ENCODE measurements around the gene SELPLG. TPM values are rescaled to one million over a fixed set of nuclear protein-coding genes. Genes with fewer than 3 reads are reported as not detected.

SELPLG gene
- total and polyA plus RNA-seq, 8 donors, result 1.2 to 6.1 (median 3.0) TPM

DNA sequence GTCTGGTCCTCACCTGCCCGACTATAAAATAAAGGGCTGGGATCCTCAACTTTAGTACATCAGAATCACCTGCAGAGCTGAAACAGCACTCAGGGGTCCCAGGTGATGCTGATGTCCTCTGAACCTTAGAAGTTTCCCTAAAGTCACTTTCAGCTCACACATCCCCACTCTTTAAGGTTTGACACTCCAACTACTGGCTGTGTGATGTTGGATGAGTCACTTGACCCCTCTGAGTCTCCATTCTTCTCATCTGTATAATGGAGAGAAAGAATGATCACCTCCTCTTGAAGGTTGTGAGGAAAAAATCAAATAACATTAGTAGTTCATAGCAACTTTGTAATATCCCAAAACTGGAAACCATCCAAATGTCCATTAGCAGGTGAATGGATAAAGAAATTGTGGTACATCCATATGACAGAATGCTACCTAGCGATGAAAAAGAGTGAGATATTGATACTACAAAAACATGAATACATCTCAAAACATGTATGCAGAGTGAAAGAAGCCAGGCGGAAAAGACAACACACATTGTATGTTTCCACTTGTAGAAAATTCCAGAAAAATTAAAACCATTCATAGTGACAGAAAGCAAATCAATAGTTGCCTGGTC lies 49.1 kb downstream of the SELPLG start:
- no peaks in the 10 kb centered on the region for H3K4me1 ChIP-seq
- H3K4me3 ChIP-seq, result no peak overlapping the region
- no peak for DNase-seq
- no peak for TF ChIP-seq POLR2A (IDR thresholded peaks at IDR 0.05)
- H3K9me3 ChIP-seq, result no peaks in the 10 kb centered on the region
- H3K27ac ChIP-seq, result no peak overlapping the region
- intact Hi-C loops (cut with DNase I; ENCODE audit: low total_unique reads), result no loop called here
- H3K27me3 ChIP-seq, result peaks cover 0 to 16% (median 0%) of the 10 kb centered on the region in 3 donors
- no peaks in the 10 kb centered on the region for H3K36me3 ChIP-seq
- WGBS, 5 donors, result 72 to 79% (median 76%) methylated on average over 3 of the region's 3 CpGs

DNA sequence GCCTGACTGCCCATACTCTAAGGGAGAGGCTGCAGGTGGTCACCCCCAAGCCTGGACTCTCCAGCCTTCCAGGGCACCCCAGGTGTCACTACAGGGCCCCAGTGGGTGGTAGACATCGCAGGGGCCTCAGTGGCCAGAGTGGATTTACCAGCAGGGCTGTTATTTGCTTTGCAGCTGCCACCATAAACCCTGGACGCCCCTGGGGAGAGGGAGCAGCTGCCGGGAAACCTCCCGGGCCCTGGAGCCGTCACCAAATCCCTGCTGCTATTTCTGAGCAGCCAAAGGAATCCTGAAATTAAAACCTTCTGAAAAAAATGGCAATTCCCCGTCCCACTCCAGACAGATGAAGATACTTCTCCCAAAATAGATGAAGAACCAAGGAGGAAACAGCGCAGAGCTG lies 49.7 kb downstream of the SELPLG start:
- WGBS, 5 donors, result 32 to 51% (median 40%) methylated on average over 3 to 7 of the region's 7 CpGs
- Histone ChIP-seq H3K27ac (no peak overlapping the region), H3K27me3 (peaks cover 0 to 10% (median 0%) of the 10 kb centered on the region in 3 donors), H3K9me3 (no peaks in the 10 kb centered on the region), H3K4me3 (no peak overlapping the region), H3K4me1 (no peaks in the 10 kb centered on the region), H3K36me3 (no peaks in the 10 kb centered on the region)
- no peak for TF ChIP-seq POLR2A (IDR thresholded peaks at IDR 0.05)
- TF ChIP-seq, protein P1, sequence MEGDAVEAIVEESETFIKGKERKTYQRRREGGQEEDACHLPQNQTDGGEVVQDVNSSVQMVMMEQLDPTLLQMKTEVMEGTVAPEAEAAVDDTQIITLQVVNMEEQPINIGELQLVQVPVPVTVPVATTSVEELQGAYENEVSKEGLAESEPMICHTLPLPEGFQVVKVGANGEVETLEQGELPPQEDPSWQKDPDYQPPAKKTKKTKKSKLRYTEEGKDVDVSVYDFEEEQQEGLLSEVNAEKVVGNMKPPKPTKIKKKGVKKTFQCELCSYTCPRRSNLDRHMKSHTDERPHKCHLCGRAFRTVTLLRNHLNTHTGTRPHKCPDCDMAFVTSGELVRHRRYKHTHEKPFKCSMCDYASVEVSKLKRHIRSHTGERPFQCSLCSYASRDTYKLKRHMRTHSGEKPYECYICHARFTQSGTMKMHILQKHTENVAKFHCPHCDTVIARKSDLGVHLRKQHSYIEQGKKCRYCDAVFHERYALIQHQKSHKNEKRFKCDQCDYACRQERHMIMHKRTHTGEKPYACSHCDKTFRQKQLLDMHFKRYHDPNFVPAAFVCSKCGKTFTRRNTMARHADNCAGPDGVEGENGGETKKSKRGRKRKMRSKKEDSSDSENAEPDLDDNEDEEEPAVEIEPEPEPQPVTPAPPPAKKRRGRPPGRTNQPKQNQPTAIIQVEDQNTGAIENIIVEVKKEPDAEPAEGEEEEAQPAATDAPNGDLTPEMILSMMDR (IDR thresholded peaks at IDR 0.05), result no peak
- no peak for TF ChIP-seq EP300 (IDR thresholded peaks at IDR 0.05)
- TF ChIP-seq POLR2AphosphoS5 (IDR thresholded peaks at IDR 0.05), result no peak
- DNase-seq, result no peak
- intact Hi-C loops (cut with DNase I; ENCODE audit: low total_unique reads), result no loop called here

DNA sequence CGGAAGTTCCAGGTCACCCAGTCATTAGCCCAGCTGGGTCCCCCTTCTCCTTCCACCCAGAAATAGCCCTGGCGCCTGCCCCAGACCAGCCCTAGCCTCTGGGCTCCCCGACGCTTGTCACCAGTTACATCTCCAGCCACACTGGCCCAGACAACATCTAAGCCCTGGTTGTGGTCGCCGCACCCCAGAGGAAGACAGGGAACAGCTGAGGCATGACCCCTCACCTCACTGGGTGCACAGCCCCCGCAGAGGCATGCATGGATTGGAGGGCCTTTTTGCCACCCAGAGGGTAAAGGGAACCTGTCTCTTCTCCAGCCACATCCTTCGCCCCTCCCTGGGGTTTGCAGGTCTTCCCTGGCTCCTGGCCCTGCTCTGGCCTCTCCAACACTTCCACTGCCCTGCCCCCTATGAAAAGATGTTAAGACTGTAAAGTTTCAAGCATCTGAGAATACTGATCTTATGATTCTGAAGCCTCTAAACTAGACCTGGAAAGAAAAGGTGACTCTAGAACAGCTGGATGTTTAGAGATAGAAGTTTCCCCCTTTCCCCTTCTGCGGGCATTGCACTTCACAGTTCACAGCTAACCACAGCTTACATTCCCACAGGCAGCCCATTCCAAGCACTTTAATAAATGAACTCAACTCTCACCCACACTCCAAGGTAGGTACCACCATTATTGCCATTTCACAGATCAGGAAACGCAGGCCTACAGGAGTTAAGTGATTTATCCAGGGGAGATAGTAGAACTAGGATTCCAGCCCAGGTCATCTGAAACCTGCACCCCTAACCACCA lies 50.5 kb downstream of the SELPLG start:
- 75 to 87% (median 80%) methylated on average over 7 to 10 of the region's 10 CpGs for WGBS, 5 donors

DNA sequence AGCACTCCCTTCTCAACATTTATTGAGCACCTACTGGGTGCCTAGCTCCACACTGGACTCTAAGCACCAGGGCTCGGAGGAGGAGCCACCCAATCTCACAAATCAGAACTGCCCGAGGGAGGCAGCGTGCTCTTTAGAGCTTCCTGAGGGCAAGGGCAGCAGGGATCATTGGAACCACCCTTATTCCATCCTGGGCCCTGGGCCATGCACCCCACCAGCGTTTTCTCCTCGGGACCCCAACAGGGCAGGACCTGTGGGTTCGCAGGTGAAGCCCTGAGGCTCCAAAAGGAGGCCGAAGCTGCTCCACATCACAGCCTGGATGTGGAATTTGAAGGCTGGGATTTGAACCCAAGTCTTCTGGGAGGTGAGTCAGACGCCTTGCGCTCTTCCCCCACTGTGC lies 51.2 kb downstream of the SELPLG start:
- Histone ChIP-seq H3K4me1 (no peaks in the 10 kb centered on the region), H3K27me3 (no peaks in the 10 kb centered on the region), H3K9me3 (no peaks in the 10 kb centered on the region), H3K27ac (no peak overlapping the region), H3K36me3 (no peaks in the 10 kb centered on the region), H3K4me3 (no peak overlapping the region)
- TF ChIP-seq POLR2AphosphoS5 (IDR thresholded peaks at IDR 0.05) (no peak), POLR2A (IDR thresholded peaks at IDR 0.05) (no peak), EP300 (IDR thresholded peaks at IDR 0.05) (no peak)
- TF ChIP-seq, protein P1 (IDR thresholded peaks at IDR 0.05), result no peak
- DNase-seq, result no peak
- intact Hi-C loops (cut with DNase I; ENCODE audit: low total_unique reads), result no loop called here
- 76 to 94% (median 85%) methylated on average over 9 of the region's 9 CpGs for WGBS, 5 donors

More for the DNA sequence above, 50.5 kb downstream of the SELPLG start:
- intact Hi-C loops (cut with DNase I; ENCODE audit: low total_unique reads), result no loop called here
- H3K9me3 ChIP-seq, result no peaks in the 10 kb centered on the region
- no peaks in the 10 kb centered on the region for H3K36me3 ChIP-seq
- TF ChIP-seq, protein P1 (IDR thresholded peaks at IDR 0.05), result no peak
- no peak for TF ChIP-seq POLR2A (IDR thresholded peaks at IDR 0.05)
- no peak for TF ChIP-seq EP300 (IDR thresholded peaks at IDR 0.05)
- no peak for TF ChIP-seq POLR2AphosphoS5 (IDR thresholded peaks at IDR 0.05)
- DNase-seq, result no peak
- H3K4me3 ChIP-seq, result no peak overlapping the region
- H3K27me3 ChIP-seq, result peaks cover 0 to 6% (median 0%) of the 10 kb centered on the region in 3 donors
- H3K27ac ChIP-seq, result no peak overlapping the region
- H3K4me1 ChIP-seq, result no peaks in the 10 kb centered on the region

Data from stomach (tissue), 9 donors.